HFF-Myc (cell line): ENCODE results near the gene CGGBP1.
"Not testable (repeated sequence)": the region's sequence is repeated elsewhere in the genome, so short reads cannot be mapped to it uniquely, and the experiment has no call there.

Source experiments
- DNase-seq: peaks from one replicate; pipeline ENCODE4 v3.0.0-alpha.2; 2011; ENCODE audit warnings: low read depth; ENCODE audit errors: extremely low read depth
- H3K4me3 ChIP-seq: replicated peaks from 2 replicates; pipeline ENCODE4 v1.5.1; 2011; ENCODE audit warnings: low read depth, mild to moderate bottlenecking, control low read depth, low read length
- TF ChIP-seq, protein P1 (sequence below): IDR thresholded peaks from 2 replicates; pipeline ENCODE4 v1.5.1; 2012; ENCODE audit warnings: mild to moderate bottlenecking, low read depth, low read length, control low read depth; ENCODE audit errors: missing control alignments

Gene CGGBP1

DNA sequence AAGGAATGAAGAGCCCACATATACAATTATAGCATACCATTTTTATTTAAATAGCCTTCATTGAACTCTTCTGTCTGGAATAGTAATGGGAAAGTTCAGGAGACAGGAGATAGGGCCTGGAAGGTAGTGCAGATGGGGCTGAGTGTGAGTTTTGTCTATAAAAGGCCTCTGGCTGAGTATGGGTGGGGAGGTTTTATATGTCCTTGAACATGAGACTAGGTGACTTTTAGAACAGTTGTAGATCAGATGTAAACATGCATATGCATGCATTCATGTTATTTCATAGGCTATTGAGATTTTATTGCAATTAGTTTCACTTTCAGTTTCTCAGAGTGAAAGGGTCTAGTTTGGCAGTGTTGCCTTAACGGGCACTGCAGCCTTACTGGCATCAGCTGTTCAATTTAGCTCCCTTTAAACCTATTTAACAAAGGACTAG is 27.1 kb downstream of the CGGBP1 start:
- peak overlapping the region; percentile 19 for H3K4me3 ChIP-seq
- no peak for DNase-seq
- TF ChIP-seq, protein P1, sequence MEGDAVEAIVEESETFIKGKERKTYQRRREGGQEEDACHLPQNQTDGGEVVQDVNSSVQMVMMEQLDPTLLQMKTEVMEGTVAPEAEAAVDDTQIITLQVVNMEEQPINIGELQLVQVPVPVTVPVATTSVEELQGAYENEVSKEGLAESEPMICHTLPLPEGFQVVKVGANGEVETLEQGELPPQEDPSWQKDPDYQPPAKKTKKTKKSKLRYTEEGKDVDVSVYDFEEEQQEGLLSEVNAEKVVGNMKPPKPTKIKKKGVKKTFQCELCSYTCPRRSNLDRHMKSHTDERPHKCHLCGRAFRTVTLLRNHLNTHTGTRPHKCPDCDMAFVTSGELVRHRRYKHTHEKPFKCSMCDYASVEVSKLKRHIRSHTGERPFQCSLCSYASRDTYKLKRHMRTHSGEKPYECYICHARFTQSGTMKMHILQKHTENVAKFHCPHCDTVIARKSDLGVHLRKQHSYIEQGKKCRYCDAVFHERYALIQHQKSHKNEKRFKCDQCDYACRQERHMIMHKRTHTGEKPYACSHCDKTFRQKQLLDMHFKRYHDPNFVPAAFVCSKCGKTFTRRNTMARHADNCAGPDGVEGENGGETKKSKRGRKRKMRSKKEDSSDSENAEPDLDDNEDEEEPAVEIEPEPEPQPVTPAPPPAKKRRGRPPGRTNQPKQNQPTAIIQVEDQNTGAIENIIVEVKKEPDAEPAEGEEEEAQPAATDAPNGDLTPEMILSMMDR: no peak

DNA sequence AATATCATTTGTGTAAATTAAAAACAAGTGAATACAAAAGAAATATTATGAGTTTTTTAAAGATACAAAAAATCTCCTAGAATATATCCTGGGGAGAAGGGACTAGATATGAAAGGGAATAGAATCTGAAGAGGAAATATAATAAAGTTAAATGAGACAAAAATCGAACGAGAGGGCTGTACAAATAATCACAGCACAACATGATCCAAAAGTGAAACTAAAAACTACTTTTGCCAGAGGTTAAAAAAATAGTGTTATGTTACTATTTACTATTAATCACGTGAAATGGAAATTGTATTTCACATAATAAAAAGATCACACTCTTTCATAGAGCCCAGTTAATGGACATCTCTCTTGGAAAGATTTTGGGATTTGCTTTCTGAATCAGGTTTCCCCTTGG is 28.6 kb downstream of the CGGBP1 start:
- no peak overlapping the region for H3K4me3 ChIP-seq
- TF ChIP-seq, protein P1: no peak
- DNase-seq: no peak

DNA sequence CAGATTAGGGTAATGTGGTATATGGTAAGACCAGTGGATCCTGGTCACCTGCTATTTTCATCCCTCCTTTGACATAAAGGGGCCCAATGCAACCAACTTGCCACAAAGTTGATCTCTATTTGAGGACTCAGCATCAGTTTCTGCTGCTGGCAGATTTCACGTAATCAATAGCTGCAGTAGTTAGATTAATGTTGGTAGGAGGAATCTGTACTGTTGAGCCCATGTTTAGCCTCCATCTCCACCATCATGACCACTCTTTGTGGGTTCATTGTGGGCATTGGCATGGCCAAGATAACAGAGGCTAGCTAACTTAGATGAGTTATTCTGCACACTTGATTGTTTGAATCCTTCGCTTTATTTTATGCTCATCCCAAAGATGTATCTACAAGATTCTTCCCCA is 29.9 kb downstream of the CGGBP1 start:
- DNase-seq: no peak
- TF ChIP-seq, protein P1: no peak
- no peak overlapping the region for H3K4me3 ChIP-seq

DNA sequence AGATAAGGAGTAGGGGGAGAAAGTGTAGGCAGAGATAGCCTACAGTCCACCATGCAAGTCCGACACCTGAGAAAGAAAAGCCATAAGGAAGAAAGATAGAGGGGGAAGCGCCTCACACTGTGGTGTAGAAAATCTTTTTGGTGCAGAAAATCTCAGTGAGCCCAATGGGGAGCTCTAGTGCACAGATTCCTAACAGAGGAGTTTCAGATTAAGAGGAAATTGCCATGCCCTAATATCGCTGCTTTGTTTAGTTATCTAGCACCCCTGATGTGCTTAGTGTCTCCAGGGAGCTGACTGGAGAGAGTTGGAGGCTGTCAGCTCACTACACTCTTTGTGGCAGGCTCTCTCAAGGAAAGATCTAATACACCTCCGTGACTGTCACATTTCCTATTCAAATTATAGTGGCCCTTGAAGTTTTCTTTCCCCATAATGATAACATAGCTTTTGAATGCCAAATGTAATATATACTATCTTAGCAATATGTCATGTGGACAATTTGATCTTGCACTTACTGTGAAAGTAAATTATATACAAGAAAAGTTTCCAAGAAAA is 33.7 kb downstream of the CGGBP1 start:
- no peak for DNase-seq
- TF ChIP-seq, protein P1: no peak
- H3K4me3 ChIP-seq: no peak overlapping the region

DNA sequence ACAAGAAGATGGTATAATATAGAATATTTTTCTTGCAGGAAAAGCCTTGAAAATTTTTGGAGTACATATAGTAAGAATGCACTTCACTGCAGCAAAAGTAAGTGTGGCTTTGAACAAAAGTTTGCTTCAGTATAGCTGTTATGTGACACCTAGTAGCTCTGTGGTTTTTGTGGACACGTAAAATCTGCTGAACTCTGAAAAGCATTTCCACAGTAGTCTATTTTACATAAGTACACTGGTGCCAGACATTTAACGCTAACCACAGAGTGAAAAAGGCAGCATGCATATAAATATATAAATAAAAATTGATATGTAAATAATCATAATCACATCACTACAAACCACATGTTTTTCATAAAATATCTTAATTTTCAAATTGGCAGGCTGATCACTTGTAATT is 39.8 kb downstream of the CGGBP1 start:
- no peak for DNase-seq
- TF ChIP-seq, protein P1: no peak

DNA sequence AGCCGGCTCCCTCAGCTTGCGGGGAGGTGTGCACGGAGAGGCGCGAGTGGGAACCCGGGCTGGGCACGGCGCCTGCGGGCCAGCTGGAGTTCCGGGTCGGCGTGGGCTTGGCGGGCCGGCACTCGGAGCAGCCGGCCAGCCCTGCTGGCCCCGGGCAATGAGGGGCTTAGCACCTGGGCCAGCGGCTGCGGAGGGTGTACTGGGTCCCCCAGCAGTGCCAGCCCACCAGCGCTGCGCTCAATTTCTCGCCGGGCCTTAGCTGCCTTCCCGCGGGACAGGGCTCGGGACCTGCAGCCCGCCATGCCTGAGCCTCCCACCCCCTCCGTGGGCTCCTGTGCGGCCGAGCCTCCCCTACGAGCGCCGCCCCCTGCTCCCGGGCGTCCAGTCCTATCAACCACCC is 43.1 kb downstream of the CGGBP1 start:
- H3K4me3 ChIP-seq, DNase-seq: not testable (repeated sequence)

More for the DNA sequence above, 39.8 kb downstream of the CGGBP1 start:
- no peak overlapping the region for H3K4me3 ChIP-seq

DNA sequence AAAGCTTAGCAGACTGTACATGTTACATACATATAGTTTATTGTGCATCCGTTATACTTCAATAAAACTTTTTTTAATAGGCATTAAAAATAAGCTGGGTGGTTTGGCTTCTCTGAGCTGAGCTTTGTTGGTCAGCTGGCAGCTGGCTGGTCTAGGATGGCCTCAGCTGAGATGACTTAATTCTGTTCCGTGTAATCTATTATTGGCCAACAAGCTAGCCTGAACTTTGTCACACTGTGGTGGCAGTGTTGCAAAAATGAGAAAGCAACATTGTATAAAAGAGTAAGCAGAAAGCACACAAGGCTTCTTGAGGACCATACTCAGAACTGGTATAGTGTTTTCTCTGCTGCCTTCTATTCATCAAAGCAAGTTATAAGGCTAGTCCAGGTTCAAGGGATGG is 45.2 kb downstream of the CGGBP1 start:
- H3K4me3 ChIP-seq: no peak overlapping the region
- DNase-seq: no peak
- TF ChIP-seq, protein P1: no peak
